Gastroesophageal sphincter (tissue), 4 donors: ENCODE data around the gene DAW1. TPM values are rescaled to one million over a fixed set of nuclear protein-coding genes. Genes with fewer than 3 reads are reported as not detected.

Experiments
- ATAC-seq: fragments of 150-250 bp; one replicate; pipeline ENCODE4 v1.9.1; 2016; ENCODE audit warnings: mild to moderate bottlenecking, moderate library complexity
- H3K27ac ChIP-seq, 4 donors: fragments of 200-600 bp; sonication (generic) in 3 of 4; 1 replicate in 3 of 4; 2 replicates in 1 of 4; pipeline ENCODE4 v1.5.1; 2016 to 2019
- H3K27me3 ChIP-seq: fragments of 200-600 bp; sonication (generic); one replicate; pipeline ENCODE4 v1.5.1; 2019
- H3K36me3 ChIP-seq, 2 donors: fragments of 200-600 bp; sonication (generic); one replicate each; pipeline ENCODE4 v1.5.1; 2019; ENCODE audit warnings: control low read depth in 1 of 2
- H3K4me1 ChIP-seq, 3 donors: fragments of 200-600 bp; sonication (generic); 1 replicate in 2 of 3; 2 replicates in 1 of 3; pipeline ENCODE4 v1.5.1; 2016 to 2019; ENCODE audit warnings: control low read depth in 2 of 3
- H3K4me3 ChIP-seq, 2 donors: fragments of 200-600 bp; sonication (generic); one replicate each; pipeline ENCODE4 v1.5.1; 2019; ENCODE audit warnings: mild to moderate bottlenecking in 1 of 2, moderate library complexity in 1 of 2
- H3K9me3 ChIP-seq, 3 donors: fragments of 200-600 bp; sonication (generic); one replicate each; pipeline ENCODE4 v1.5.1; 2017 to 2019; ENCODE audit warnings: control low read depth in 2 of 3
- CTCF ChIP-seq, 4 experiments: fragments of 200-600 bp in 2 of 4; fragments of 450-650 bp in 2 of 4; sonication (generic) in 1 of 4; IDR thresholded peaks; one replicate each; pipeline ENCODE4 v1.5.1; 2017 to 2019; ENCODE audit warnings: antibody characterized with exemption in 4 of 4, mild to moderate bottlenecking in 2 of 4, moderate library complexity in 2 of 4
- EP300 ChIP-seq: sonication (generic); formaldehyde crosslinking; IDR thresholded peaks from one replicate; pipeline ENCODE4 v1.6.1; 2017; ENCODE audit warnings: antibody characterized with exemption, mild to moderate bottlenecking
- POLR2A ChIP-seq, 2 donors: fragments of 450-650 bp; IDR thresholded peaks; one replicate each; pipeline ENCODE4 v1.6.1; 2017; ENCODE audit warnings: antibody characterized with exemption in 2 of 2, mild to moderate bottlenecking in 2 of 2, moderate library complexity in 1 of 2
- POLR2AphosphoS5 ChIP-seq: sonication (generic); formaldehyde crosslinking; IDR thresholded peaks from one replicate; pipeline ENCODE4 v1.6.1; 2017; ENCODE audit warnings: antibody characterized with exemption
- WGBS, 2 donors: methylation state at CpG; one replicate each; pipeline ENCODE4 v1.1.5; 2018; ENCODE audit warnings: low coverage in 1 of 2; 5-methylcytosine and 5-hydroxymethylcytosine counted together
- total RNA-seq, 4 donors: library from RNA; depleted of rRNA; stranded (reverse); fragments of >200 nt; gene quantifications; one replicate each; pipeline ENCODE4 v1.1.0, GENCODE V29; 2016

Gene DAW1
- total RNA-seq, 4 donors from 2014 or later = not detected

GRCh38 chr2:227864161-227864756, 7.2 kb upstream of the DAW1 start:
- ATAC-seq = no peak
- Histone ChIP-seq H3K4me1 (peaks cover 0 to 10% (median 0%) of the 10 kb centered on the region in 3 donors), H3K4me3 (peak overlapping the region in 1 of 2 donors; percentile 22), H3K36me3 (no peaks in the 10 kb centered on the region), H3K9me3 (no peaks in the 10 kb centered on the region), H3K27me3 (no peaks in the 10 kb centered on the region), H3K27ac (peak overlapping the region in 1 of 4 donors; percentile 43)
- 31 to 47% methylated on average over 9 of the region's 9 CpGs for WGBS, 2 donors
- TF ChIP-seq POLR2AphosphoS5 (peak; percentile 64), POLR2A (IDR thresholded peaks at IDR 0.05) (no peak), CTCF (IDR thresholded peaks at IDR 0.05) (no peak)

- H3K4me3 ChIP-seq = no peak overlapping the region
- TF ChIP-seq CTCF (IDR thresholded peaks at IDR 0.05) (no peak), POLR2AphosphoS5 (no peak), POLR2A (IDR thresholded peaks at IDR 0.05) (no peak), EP300 (no peak)
- H3K36me3 ChIP-seq = no peaks in the 10 kb centered on the region
- H3K4me1 ChIP-seq = peaks cover 0 to 10% (median 0%) of the 10 kb centered on the region in 3 donors
- no peak overlapping the region for H3K27ac ChIP-seq
- H3K9me3 ChIP-seq = no peaks in the 10 kb centered on the region
- H3K27me3 ChIP-seq = no peaks in the 10 kb centered on the region
- no peak for ATAC-seq
- WGBS, 2 donors = 79 to 80% methylated on average over 1 to 4 of the region's 4 CpGs
These were observed 6.1 kb upstream of the DAW1 start for GRCh38 chr2:227865291-227865690.

GRCh38 chr2:227867386-227867785, 4.0 kb upstream of the DAW1 start:
- no peak for TF ChIP-seq POLR2A (IDR thresholded peaks at IDR 0.05)
- TF ChIP-seq EP300 = no peak
- no peak for TF ChIP-seq CTCF (IDR thresholded peaks at IDR 0.05)
- no peak for TF ChIP-seq POLR2AphosphoS5
- WGBS, 2 donors = 75 to 96% methylated on average over 2 of the region's 2 CpGs
- Histone ChIP-seq H3K36me3 (no peaks in the 10 kb centered on the region), H3K27ac (no peak overlapping the region), H3K4me3 (no peak overlapping the region), H3K4me1 (peaks cover 0 to 16% (median 6%) of the 10 kb centered on the region in 3 donors), H3K9me3 (no peaks in the 10 kb centered on the region), H3K27me3 (peaks cover 13% of the 10 kb centered on the region)
- ATAC-seq = no peak

GRCh38 chr2:227870710-227871374, 589 bp upstream of the DAW1 start:
- no peak for ATAC-seq
- TF ChIP-seq CTCF (IDR thresholded peaks at IDR 0.05) = no peak
- TF ChIP-seq EP300 = no peak
- no peak for TF ChIP-seq POLR2AphosphoS5
- TF ChIP-seq POLR2A (IDR thresholded peaks at IDR 0.05) = no peak
- Histone ChIP-seq H3K27me3 (peaks cover 41% of the 10 kb centered on the region), H3K9me3 (no peaks in the 10 kb centered on the region), H3K36me3 (no peaks in the 10 kb centered on the region), H3K4me1 (peaks cover 0 to 6% (median 6%) of the 10 kb centered on the region in 3 donors), H3K27ac (no peak overlapping the region), H3K4me3 (peak overlapping the region in 1 of 2 donors; percentile 32)
- whole genome bisulfite sequencing, 2 donors = 57 to 80% methylated on average over 8 to 13 of the region's 13 CpGs

- WGBS, 2 donors = 93 to 97% methylated on average over 4 of the region's 4 CpGs
- no peak for TF ChIP-seq EP300
- TF ChIP-seq CTCF (IDR thresholded peaks at IDR 0.05) = no peak
- no peak for TF ChIP-seq POLR2A (IDR thresholded peaks at IDR 0.05)
- TF ChIP-seq POLR2AphosphoS5 = no peak
- H3K4me3 ChIP-seq = no peak overlapping the region
- no peak overlapping the region for H3K27ac ChIP-seq
- H3K4me1 ChIP-seq = peaks cover 0 to 6% (median 6%) of the 10 kb centered on the region in 3 donors
- H3K27me3 ChIP-seq = peaks cover 41% of the 10 kb centered on the region
- no peaks in the 10 kb centered on the region for H3K36me3 ChIP-seq
- no peaks in the 10 kb centered on the region for H3K9me3 ChIP-seq
- ATAC-seq = no peak
These were observed 1.2 kb downstream of the DAW1 start for GRCh38 chr2:227872676-227873075.
